ENCODE results near the gene TNK2.

Gene TNK2

DNA sequence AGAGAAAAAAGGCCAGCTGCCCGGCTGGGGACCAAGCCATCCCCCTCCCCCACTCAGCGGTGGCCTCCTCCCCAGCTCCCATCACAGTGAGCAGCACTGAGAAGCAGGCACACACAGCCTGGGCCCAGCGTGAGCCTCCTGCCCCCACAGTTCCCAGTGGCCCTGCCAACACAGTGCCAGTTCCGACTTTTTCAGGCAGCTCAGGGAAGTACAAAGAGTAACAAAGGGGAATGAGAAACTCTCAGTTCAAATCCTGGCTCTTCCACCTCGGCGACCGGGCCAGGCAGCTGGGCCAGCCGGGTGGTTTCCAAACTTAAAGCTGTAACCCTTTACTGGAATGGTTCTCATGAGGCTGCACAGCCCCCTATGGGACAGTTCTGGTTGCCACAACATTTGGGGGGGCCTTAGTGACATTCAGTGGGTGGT, 18.5 kb downstream of the TNK2 start:
- no peak overlapping the region for H2BK12ac ChIP-seq (ENCODE audit: low read length in 2 of 2)
- WGBS = 57% methylated on average over 8 of the region's 8 CpGs
- H3K36me3 ChIP-seq (ENCODE audit: control insufficient read depth in 1 of 2, insufficient read depth in 2 of 2, low read depth in 1 of 2, low read length in 2 of 2) = peaks cover 6 to 42% of the 10 kb centered on the region in 2 experiments
- no peak overlapping the region for H3K9ac ChIP-seq (ENCODE audit: low read length)
- no peak overlapping the region for H2BK120ac ChIP-seq (ENCODE audit: low read depth, low read length)
- no peak overlapping the region for H2BK5ac ChIP-seq (ENCODE audit: low read depth, low read length, poor library complexity, severe bottlenecking)
- H3K4ac ChIP-seq (ENCODE audit: low read depth in 1 of 2, low read length in 2 of 2) = peak overlapping the region; percentile 41 to 45
- peaks cover 63% of the 10 kb centered on the region for H3K79me1 ChIP-seq (replicated peaks; ENCODE audit: low read length, poor library complexity, severe bottlenecking)
- peak overlapping the region in 1 of 2 experiments; percentile 18 for H3K14ac ChIP-seq (ENCODE audit: low read length in 2 of 2)
- no peak overlapping the region for H3K27ac ChIP-seq (ENCODE audit: low read length, poor library complexity, severe bottlenecking)
- H3K9me3 ChIP-seq (ENCODE audit: control insufficient read depth, low read length) = no peaks in the 10 kb centered on the region
- H3K27me3 ChIP-seq (ENCODE audit: control insufficient read depth in 1 of 2, insufficient read depth in 1 of 2, low read length in 2 of 2) = no peaks in the 10 kb centered on the region
- no peak overlapping the region for H2AFZ ChIP-seq (ENCODE audit: low read depth, low read length)
- H3K23ac ChIP-seq (ENCODE audit: low read length in 2 of 2) = peak overlapping the region in 1 of 2 experiments; percentile 46
- peak overlapping the region; percentile 68 for H2BK15ac ChIP-seq (ENCODE audit: low read depth, poor library complexity, severe bottlenecking)
- peak overlapping the region; percentile 79 for H4K8ac ChIP-seq (ENCODE audit: low read length)
- no peak overlapping the region for H3K4me3 ChIP-seq (ENCODE audit: insufficient read depth in 1 of 2, low read depth in 1 of 2, low read length in 2 of 2)
- peak overlapping the region in 1 of 2 experiments; percentile 24 for H3K18ac ChIP-seq (ENCODE audit: low read depth in 1 of 2, low read length in 2 of 2)
- peaks cover 43% of the 10 kb centered on the region for H3K4me1 ChIP-seq (ENCODE audit: control insufficient read depth, insufficient read depth, low read depth, low read length)
- H4K91ac ChIP-seq (ENCODE audit: low read length) = peak overlapping the region; percentile 35
- DNase-seq = no peak
- no peak overlapping the region for H2AK5ac ChIP-seq (ENCODE audit: low read length, severe bottlenecking)
- no peak overlapping the region for H3K4me2 ChIP-seq (ENCODE audit: low read length, poor library complexity, severe bottlenecking)

DNA sequence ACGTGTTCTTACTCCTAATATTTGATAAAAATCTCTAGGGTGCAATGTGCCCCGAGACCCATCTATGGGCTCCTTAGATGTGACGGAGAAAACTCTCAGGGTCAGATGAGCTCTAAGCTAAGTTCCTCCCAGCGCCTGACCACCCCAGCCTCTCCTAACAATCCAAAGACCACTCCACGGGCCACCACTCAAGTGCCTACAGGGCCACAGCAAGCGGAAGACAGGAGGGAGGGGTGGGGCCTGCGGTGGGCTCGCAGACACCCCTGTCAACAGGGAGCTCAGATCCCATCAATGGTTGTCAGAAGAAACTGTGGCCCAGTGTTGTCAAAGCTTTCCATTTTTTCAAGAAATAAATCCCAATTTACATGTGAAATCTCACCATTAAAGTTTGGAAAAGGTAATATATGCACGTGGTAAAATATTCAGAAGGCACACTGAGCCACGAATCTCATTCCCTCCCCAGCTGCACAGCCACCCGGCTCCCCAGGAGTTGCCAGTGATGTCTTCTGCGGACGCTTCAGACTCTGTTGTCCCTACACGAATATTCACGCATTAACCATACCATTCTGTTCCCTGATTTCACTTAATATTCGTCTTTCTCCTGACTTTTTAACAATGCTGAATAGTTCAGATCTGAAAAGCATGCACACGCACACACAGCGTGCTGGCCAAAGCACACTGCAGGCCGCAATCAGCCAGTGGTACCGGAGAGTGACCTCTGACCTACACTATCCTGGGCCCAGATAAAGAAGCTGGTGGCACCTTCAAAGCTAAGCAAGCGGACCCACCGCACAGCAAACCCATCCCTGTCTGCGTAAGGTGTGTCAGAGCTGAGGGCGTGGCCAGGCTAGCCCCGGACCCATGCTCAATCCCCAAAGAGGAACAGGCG, 19.1 kb downstream of the TNK2 start:
- Histone ChIP-seq H3K4me2 (ENCODE audit: low read length, poor library complexity, severe bottlenecking) (no peak overlapping the region), H3K4ac (ENCODE audit: low read depth in 1 of 2, low read length in 2 of 2) (peak overlapping the region in 1 of 2 experiments; percentile 45), H3K27me3 (ENCODE audit: control insufficient read depth in 1 of 2, insufficient read depth in 1 of 2, low read length in 2 of 2) (no peaks in the 10 kb centered on the region), H3K27ac (ENCODE audit: low read length, poor library complexity, severe bottlenecking) (no peak overlapping the region), H3K4me1 (ENCODE audit: control insufficient read depth, insufficient read depth, low read depth, low read length) (peaks cover 39% of the 10 kb centered on the region), H3K79me1 (replicated peaks; ENCODE audit: low read length, poor library complexity, severe bottlenecking) (peaks cover 62% of the 10 kb centered on the region), H2BK15ac (ENCODE audit: low read depth, poor library complexity, severe bottlenecking) (peak overlapping the region; percentile 68), H3K14ac (ENCODE audit: low read length in 2 of 2) (peak overlapping the region in 1 of 2 experiments; percentile 18), H2AK5ac (ENCODE audit: low read length, severe bottlenecking) (no peak overlapping the region), H3K4me3 (ENCODE audit: insufficient read depth in 1 of 2, low read depth in 1 of 2, low read length in 2 of 2) (no peak overlapping the region), H3K18ac (ENCODE audit: low read depth in 1 of 2, low read length in 2 of 2) (peak overlapping the region in 1 of 2 experiments; percentile 24), H4K91ac (ENCODE audit: low read length) (peak overlapping the region; percentile 35), H2BK120ac (ENCODE audit: low read depth, low read length) (no peak overlapping the region), H3K23ac (ENCODE audit: low read length in 2 of 2) (no peak overlapping the region), H2AFZ (ENCODE audit: low read depth, low read length) (no peak overlapping the region), H3K36me3 (ENCODE audit: control insufficient read depth in 1 of 2, insufficient read depth in 2 of 2, low read depth in 1 of 2, low read length in 2 of 2) (peaks cover 9 to 48% of the 10 kb centered on the region in 2 experiments), H2BK5ac (ENCODE audit: low read depth, low read length, poor library complexity, severe bottlenecking) (no peak overlapping the region), H4K8ac (ENCODE audit: low read length) (peak overlapping the region; percentile 79), H3K9ac (ENCODE audit: low read length) (no peak overlapping the region), H3K9me3 (ENCODE audit: control insufficient read depth, low read length) (no peaks in the 10 kb centered on the region), H2BK12ac (ENCODE audit: low read length in 2 of 2) (no peak overlapping the region)
- DNase-seq = no peak
- WGBS = 90% methylated on average over 25 of the region's 26 CpGs

DNA sequence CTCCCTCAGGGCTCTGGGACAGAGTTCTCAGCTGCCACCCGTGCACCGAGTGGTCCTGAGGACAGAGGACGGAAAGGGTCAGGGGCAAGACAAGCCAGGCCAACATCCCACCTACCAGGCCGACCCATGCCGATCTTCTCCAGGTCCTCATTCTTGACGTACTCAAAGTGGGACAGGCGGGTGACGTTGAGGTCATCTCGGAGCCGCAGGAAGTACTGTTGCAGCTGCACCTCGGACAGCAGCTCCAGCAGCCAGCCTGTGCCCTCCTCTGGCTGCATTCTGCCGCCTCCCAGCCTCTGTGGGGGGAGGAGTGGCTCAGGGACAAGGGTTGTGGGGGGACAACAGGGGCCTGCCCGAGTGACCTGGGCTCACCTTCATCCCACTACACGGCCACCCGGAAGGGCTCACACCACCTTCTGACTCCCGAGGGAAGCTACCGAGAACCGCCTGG, 20.0 kb downstream of the TNK2 start:
- no peak for DNase-seq
- no peak overlapping the region for H2BK120ac ChIP-seq (ENCODE audit: low read depth, low read length)
- peaks cover 32% of the 10 kb centered on the region for H3K4me1 ChIP-seq (ENCODE audit: control insufficient read depth, insufficient read depth, low read depth, low read length)
- no peak overlapping the region for H3K9ac ChIP-seq (ENCODE audit: low read length)
- H3K14ac ChIP-seq (ENCODE audit: low read length in 2 of 2) = no peak overlapping the region
- no peak overlapping the region for H2AFZ ChIP-seq (ENCODE audit: low read depth, low read length)
- H3K9me3 ChIP-seq (ENCODE audit: control insufficient read depth, low read length) = no peaks in the 10 kb centered on the region
- H3K4me2 ChIP-seq (ENCODE audit: low read length, poor library complexity, severe bottlenecking) = no peak overlapping the region
- no peak overlapping the region for H3K18ac ChIP-seq (ENCODE audit: low read depth in 1 of 2, low read length in 2 of 2)
- no peak overlapping the region for H4K8ac ChIP-seq (ENCODE audit: low read length)
- H3K79me1 ChIP-seq (replicated peaks; ENCODE audit: low read length, poor library complexity, severe bottlenecking) = peaks cover 53% of the 10 kb centered on the region
- no peak overlapping the region for H3K4me3 ChIP-seq (ENCODE audit: insufficient read depth in 1 of 2, low read depth in 1 of 2, low read length in 2 of 2)
- H3K23ac ChIP-seq (ENCODE audit: low read length in 2 of 2) = no peak overlapping the region
- WGBS = 93% methylated on average over 17 of the region's 18 CpGs
- H2BK12ac ChIP-seq (ENCODE audit: low read length in 2 of 2) = no peak overlapping the region
- no peak overlapping the region for H4K91ac ChIP-seq (ENCODE audit: low read length)
- H3K36me3 ChIP-seq (ENCODE audit: control insufficient read depth in 1 of 2, insufficient read depth in 2 of 2, low read depth in 1 of 2, low read length in 2 of 2) = peaks cover 14 to 53% of the 10 kb centered on the region in 2 experiments
- no peaks in the 10 kb centered on the region for H3K27me3 ChIP-seq (ENCODE audit: control insufficient read depth in 1 of 2, insufficient read depth in 1 of 2, low read length in 2 of 2)
- no peak overlapping the region for H2BK5ac ChIP-seq (ENCODE audit: low read depth, low read length, poor library complexity, severe bottlenecking)
- no peak overlapping the region for H3K27ac ChIP-seq (ENCODE audit: low read length, poor library complexity, severe bottlenecking)
- peak overlapping the region; percentile 17 for H2BK15ac ChIP-seq (ENCODE audit: low read depth, poor library complexity, severe bottlenecking)
- no peak overlapping the region for H3K4ac ChIP-seq (ENCODE audit: low read depth in 1 of 2, low read length in 2 of 2)
- H2AK5ac ChIP-seq (ENCODE audit: low read length, severe bottlenecking) = no peak overlapping the region

DNA sequence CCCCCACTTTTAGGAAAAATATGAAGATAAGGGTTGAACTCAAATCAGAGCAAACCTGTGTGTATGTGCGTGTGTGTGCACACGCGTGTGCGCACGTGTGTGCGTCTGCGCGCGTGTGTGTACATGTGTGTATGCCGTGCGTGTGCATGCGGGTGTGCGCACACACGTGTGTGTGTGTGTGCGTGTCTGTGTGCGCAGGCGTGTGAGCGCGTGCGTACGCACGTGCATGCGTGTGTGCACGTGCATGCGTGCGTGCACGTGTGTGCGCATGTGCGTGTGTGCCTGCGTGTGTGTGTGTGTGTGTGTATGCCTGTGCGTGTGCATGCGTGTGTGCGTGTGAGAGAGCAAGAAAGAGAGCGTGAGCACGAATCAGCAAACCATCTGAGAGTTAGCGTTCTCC, 20.7 kb downstream of the TNK2 start:
- DNase-seq = no peak
- Histone ChIP-seq H3K27ac (ENCODE audit: low read length, poor library complexity, severe bottlenecking) (no peak overlapping the region), H2BK5ac (ENCODE audit: low read depth, low read length, poor library complexity, severe bottlenecking) (no peak overlapping the region), H2AFZ (ENCODE audit: low read depth, low read length) (no peak overlapping the region), H3K23ac (ENCODE audit: low read length in 2 of 2) (no peak overlapping the region), H3K9me3 (ENCODE audit: control insufficient read depth, low read length) (no peaks in the 10 kb centered on the region), H3K36me3 (ENCODE audit: control insufficient read depth in 1 of 2, insufficient read depth in 2 of 2, low read depth in 1 of 2, low read length in 2 of 2) (peaks cover 19 to 60% of the 10 kb centered on the region in 2 experiments), H2BK15ac (ENCODE audit: low read depth, poor library complexity, severe bottlenecking) (no peak overlapping the region), H2BK12ac (ENCODE audit: low read length in 2 of 2) (peak overlapping the region in 1 of 2 experiments; percentile 2), H3K27me3 (ENCODE audit: control insufficient read depth in 1 of 2, insufficient read depth in 1 of 2, low read length in 2 of 2) (no peaks in the 10 kb centered on the region), H3K4ac (ENCODE audit: low read depth in 1 of 2, low read length in 2 of 2) (no peak overlapping the region), H4K91ac (ENCODE audit: low read length) (no peak overlapping the region), H2BK120ac (ENCODE audit: low read depth, low read length) (no peak overlapping the region), H2AK5ac (ENCODE audit: low read length, severe bottlenecking) (no peak overlapping the region), H3K4me3 (ENCODE audit: insufficient read depth in 1 of 2, low read depth in 1 of 2, low read length in 2 of 2) (no peak overlapping the region), H3K9ac (ENCODE audit: low read length) (no peak overlapping the region), H3K79me1 (replicated peaks; ENCODE audit: low read length, poor library complexity, severe bottlenecking) (peaks cover 47% of the 10 kb centered on the region), H4K8ac (ENCODE audit: low read length) (no peak overlapping the region), H3K4me1 (ENCODE audit: control insufficient read depth, insufficient read depth, low read depth, low read length) (peaks cover 26% of the 10 kb centered on the region), H3K4me2 (ENCODE audit: low read length, poor library complexity, severe bottlenecking) (no peak overlapping the region), H3K18ac (ENCODE audit: low read depth in 1 of 2, low read length in 2 of 2) (peak overlapping the region in 1 of 2 experiments; percentile 48), H3K14ac (ENCODE audit: low read length in 2 of 2) (peak overlapping the region in 1 of 2 experiments; percentile 73)
- WGBS = 96% methylated on average over 36 of the region's 36 CpGs
